ENCODE results near the gene MLF2. TPM values are rescaled to one million over a fixed set of nuclear protein-coding genes. Genes with fewer than 3 reads are reported as not detected.
A peak's percentile ranks its signal among the peaks of the same experiment; 100 is the strongest.

Gene MLF2
- total and polyA plus RNA-seq, 2 of the 13 experiments (the other 11 are each of a cell fraction or from before 2014, with no cell fraction given) = 88.1 to 167 TPM

DNA sequence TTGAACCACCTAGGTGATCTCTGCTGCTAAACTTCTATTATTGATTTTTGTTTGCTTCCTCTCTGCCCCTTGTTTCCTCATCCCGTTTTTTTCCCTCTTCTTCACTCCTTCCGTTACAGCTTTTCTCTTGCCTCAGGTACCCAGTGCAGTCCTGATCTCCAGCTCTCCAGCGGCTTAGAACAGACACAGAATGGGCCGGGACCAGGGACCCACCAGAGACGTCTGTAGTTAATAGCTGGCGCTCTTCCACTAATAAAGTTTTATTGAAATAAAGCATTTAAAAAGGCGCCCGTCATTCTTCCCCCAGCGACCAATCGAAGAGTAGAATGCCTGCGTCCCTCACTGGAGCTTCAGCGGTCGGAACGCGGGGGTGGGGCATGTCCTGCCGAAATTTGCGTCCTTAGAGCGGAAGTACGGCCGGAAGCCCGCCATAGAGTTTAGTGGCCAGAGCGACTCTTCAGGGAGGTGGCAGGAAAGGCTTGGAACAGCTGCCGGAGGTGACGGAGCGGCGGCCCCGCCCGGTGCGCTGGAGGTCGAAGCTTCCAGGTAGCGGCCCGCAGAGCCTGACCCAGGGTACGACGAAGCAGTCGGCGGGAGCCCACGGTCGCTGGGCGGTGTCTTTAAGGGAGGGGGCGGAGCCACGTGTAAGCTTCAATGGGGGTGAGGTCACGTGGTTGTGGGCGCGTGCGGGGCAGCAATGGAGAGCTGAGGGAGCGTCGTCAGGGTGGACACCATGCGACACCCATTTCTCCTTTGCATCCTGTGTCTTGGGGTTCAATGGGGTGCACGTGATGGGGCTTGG is 29.1 kb downstream of the MLF2 start, which contains the start of gene COPS7A (continued):
- TF ChIP-seq ZNF142 (CRISPR knock-in tag; IDR thresholded peaks at IDR 0.05) (peak; percentile 83; the same call in 1 of the 2 replicates), ZFP62 (CRISPR knock-in tag; IDR thresholded peaks at IDR 0.05) (no peak), ZNF138 (CRISPR knock-in tag; IDR thresholded peaks at IDR 0.05; ENCODE audit: low read depth) (peak; percentile 80; the same call in 1 of the 2 replicates), HNRNPH1 (optimal IDR thresholded peaks at IDR 0.05; ENCODE audit: low read depth, low read length) (no peak), ZNF547 (CRISPR knock-in tag; IDR thresholded peaks at IDR 0.05) (peak; percentile 94), GMEB1 (CRISPR knock-in tag; IDR thresholded peaks at IDR 0.05; ENCODE audit: borderline replicate concordance) (peak; percentile 95), ISL2 (CRISPR knock-in tag; IDR thresholded peaks at IDR 0.05) (peak; percentile 58), ZNF160 (CRISPR knock-in tag; IDR thresholded peaks at IDR 0.05) (peak; percentile 87), ZNF510 (CRISPR knock-in tag; IDR thresholded peaks at IDR 0.05; ENCODE audit: low read depth) (0 out of 2 replicates have a peak, but pooled peaks have one; percentile 63), SPEN (CRISPR knock-in tag; IDR thresholded peaks at IDR 0.05; ENCODE audit: low read depth) (peak; percentile 98)
- TF ChIP-seq, protein P1, sequence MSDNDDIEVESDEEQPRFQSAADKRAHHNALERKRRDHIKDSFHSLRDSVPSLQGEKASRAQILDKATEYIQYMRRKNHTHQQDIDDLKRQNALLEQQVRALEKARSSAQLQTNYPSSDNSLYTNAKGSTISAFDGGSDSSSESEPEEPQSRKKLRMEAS (IDR thresholded peaks at IDR 0.05) = peak; percentile 99
- TF ChIP-seq, protein P2, sequence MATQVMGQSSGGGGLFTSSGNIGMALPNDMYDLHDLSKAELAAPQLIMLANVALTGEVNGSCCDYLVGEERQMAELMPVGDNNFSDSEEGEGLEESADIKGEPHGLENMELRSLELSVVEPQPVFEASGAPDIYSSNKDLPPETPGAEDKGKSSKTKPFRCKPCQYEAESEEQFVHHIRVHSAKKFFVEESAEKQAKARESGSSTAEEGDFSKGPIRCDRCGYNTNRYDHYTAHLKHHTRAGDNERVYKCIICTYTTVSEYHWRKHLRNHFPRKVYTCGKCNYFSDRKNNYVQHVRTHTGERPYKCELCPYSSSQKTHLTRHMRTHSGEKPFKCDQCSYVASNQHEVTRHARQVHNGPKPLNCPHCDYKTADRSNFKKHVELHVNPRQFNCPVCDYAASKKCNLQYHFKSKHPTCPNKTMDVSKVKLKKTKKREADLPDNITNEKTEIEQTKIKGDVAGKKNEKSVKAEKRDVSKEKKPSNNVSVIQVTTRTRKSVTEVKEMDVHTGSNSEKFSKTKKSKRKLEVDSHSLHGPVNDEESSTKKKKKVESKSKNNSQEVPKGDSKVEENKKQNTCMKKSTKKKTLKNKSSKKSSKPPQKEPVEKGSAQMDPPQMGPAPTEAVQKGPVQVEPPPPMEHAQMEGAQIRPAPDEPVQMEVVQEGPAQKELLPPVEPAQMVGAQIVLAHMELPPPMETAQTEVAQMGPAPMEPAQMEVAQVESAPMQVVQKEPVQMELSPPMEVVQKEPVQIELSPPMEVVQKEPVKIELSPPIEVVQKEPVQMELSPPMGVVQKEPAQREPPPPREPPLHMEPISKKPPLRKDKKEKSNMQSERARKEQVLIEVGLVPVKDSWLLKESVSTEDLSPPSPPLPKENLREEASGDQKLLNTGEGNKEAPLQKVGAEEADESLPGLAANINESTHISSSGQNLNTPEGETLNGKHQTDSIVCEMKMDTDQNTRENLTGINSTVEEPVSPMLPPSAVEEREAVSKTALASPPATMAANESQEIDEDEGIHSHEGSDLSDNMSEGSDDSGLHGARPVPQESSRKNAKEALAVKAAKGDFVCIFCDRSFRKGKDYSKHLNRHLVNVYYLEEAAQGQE (IDR thresholded peaks at IDR 0.05; ENCODE audit: borderline replicate concordance in 1 of 2, low read depth in 1 of 2, low read length in 2 of 2) = 0 out of 4 replicates have a peak, but pooled peaks of 1 of the 2 experiments have one; percentile 21
- TF ChIP-seq, protein P3, sequence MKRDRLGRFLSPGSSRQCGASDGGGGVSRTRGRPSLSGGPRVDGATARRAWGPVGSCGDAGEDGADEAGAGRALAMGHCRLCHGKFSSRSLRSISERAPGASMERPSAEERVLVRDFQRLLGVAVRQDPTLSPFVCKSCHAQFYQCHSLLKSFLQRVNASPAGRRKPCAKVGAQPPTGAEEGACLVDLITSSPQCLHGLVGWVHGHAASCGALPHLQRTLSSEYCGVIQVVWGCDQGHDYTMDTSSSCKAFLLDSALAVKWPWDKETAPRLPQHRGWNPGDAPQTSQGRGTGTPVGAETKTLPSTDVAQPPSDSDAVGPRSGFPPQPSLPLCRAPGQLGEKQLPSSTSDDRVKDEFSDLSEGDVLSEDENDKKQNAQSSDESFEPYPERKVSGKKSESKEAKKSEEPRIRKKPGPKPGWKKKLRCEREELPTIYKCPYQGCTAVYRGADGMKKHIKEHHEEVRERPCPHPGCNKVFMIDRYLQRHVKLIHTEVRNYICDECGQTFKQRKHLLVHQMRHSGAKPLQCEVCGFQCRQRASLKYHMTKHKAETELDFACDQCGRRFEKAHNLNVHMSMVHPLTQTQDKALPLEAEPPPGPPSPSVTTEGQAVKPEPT (CRISPR knock-in tag; IDR thresholded peaks at IDR 0.05; ENCODE audit: low read depth) = peak; percentile 83; the same call in 1 of the 2 replicates
